Myocyte (in vitro differentiated cells): ENCODE results near the gene FAM98A. TPM values are rescaled to one million over a fixed set of nuclear protein-coding genes. Genes with fewer than 3 reads are reported as not detected.

Experiments
- DNase-seq: peaks from one replicate; pipeline ENCODE4 v3.0.0-alpha.2; 2012; ENCODE audit warnings: low read depth
- polyA plus RNA-seq: library from polyadenylated mRNA; unstranded; fragments of >200 nt; gene quantifications from one replicate; pipeline ENCODE4 v1.2.1, GENCODE V29; 2012; ENCODE audit warnings: missing spikeins
- total RNA-seq: library from RNA; depleted of rRNA; stranded (reverse); fragments of >200 nt; gene quantifications from 2 replicates; pipeline ENCODE4 v1.2.3, GENCODE V29; 2014

FAM98A gene
- total RNA-seq = 51.2 and 55.8 TPM in 2 replicates
- polyA plus RNA-seq = 131 TPM

DNA sequence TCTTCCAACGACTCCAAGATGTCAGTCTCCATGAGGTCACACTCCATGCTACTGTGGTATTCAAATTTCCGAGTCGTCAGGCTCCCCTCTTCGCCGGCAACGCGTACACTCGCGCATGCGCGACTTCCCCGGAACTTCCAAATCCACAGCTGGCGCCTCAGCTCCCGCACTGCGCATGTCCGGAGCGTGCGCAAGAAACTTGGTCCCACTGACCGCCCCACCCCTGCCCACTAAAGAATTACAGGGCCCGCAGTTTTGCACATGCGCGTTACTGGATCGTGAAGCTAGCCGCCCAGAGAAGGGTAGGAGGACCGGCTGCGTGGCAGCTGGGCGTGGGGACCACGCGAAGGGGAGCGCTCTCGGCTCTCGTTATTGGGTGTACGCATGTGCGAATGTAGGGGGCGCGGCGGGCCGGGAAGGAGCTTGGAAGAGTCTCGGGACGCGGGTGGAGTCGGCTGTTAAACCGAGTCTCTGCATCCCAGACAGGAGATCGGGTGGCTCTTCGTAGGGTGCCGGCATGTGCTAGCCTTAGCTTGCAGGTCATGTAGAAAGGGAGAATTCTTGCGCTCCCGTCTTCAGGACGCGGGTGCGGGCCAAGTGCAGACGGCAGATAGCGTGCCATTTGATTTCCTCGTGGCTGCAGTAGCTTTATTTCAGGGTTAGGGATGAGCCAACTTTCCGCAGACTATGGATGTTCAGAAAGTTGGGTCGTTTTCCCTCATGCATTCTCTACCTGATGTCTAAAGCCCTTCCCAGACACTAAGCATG lies at the start of gene FAM98A:
TSS of gene FAM98A (minus strand) at position 125 of the 768 bp plus-strand sequence. CDS start at position 47, 78 bp downstream.
- peak; percentile 100 for DNase-seq

DNA sequence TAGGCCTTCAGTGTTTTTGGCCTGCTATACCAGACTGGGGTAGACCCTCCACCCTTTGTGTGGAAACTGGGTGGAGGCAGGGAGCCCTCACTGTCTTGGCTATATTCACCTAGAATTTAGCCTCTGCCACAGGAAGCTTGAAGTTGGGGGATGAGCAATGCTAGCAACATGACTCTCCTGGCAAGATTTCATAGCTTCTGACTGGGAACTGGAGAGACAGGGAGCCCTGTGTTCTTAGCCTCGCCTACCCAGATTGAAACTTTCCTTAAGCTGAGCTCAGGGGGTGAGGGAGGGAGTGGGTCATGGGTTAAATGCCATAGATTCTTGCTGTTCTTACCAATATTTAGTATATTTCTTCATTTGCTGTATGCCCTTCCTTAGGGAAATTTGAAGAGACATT lies 46.8 kb upstream of the FAM98A start:
- no peak for DNase-seq

DNA sequence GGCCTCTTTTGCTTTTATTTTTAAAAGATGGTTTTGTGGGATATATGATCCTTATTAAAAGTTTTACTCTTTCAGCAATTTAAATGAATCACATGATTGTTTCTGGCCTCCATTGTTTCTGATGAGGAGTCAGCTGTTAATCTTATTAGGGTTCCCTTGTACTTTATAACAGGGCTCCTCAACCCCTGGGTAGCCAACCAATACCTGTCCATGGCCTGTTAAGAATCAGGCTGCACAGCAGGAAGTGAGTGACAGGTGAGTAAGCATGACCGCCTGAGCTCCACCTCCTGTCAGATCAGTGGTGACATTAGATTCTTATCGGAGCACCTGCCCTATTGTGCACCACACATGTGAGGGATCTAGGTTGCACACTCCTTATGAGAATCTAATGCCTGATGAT lies 45.1 kb upstream of the FAM98A start:
- no peak for DNase-seq

DNA sequence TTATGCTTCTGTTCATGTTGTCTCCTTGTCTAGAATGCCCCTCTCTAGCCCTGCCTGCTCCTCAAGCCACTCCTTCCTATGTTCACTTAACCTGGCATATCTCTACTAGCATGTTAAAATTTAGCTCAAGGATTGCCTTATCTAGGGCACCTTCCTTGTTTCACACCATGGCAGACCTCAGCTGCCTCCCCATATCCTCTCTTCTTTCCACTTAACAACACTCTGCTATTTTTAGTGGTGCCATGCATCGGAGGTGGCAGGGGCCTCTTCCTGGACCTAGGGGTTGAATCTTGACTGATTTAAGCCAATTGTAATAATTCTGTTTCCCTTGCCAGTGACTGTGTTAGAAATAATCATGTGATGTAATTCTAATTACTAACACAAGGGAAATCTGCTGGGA lies 36.9 kb upstream of the FAM98A start:
- DNase-seq = no peak

DNA sequence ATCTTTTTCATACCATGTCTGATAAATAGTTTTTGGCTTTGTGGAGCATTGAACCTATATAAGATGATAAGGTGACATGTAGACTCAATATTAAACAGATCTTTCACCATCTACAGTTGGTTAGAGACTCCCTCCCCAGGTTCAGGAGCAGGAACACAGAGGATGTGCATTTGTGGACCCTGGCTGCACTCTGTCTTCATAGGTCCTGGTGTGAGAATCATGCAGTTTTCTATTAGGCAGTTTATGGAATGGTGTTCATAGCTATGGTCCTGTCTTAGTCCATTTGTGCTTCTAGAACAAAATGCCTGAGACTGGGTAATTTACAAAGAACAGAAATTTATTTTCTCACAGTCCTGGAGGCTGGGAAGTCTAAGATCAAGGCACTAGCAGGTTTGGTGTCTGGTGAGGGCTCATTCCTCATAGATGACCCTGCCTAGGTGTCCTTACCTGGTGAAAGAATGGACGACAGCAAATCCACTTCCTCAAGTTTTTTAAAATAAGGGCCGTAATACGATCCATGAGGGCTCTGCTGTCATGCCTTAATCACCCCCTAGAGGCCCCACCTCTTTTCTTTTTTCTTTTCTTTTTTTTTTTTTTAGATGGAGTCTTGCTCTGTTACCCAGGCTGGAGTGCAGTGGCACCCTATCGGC lies 35.3 kb upstream of the FAM98A start:
- no peak for DNase-seq

DNA sequence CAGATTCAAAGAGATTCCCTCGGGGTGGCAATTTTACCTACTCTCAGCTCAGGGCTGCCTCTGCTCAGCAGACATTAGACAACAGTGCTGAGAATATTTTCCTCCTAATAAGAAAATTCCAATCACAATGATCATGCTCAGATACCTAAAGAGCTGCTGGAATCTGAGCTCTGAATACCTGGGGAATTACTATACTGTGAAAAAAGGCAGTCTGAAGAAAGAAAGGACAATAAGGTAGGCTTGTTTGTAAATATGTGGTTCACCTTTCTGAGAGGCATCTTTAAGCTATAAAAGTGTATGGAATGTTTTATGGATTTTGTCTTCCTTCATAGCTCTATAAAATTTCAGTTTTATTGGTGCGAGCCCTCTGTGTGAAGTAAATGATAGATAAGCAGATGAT lies 34.2 kb upstream of the FAM98A start:
- no peak for DNase-seq

DNA sequence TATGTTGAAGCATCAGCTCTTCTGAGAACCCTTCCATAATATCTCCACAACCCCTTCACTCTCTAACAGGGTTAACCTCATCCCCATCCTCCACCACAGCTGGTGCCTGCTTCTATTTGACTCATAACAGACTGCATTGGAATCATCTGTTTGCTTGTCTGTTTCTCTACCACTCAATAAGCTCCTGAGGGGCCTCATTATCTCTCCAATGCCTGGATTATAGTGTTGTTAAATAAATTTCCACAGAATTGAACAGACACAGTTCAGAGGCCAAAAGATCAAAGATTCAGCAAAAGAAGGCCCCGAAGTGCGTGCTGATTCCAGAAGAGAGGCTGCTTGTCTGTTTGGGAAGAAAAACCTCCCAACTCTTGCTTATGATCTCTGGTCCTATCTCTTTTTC lies 33.7 kb upstream of the FAM98A start:
- DNase-seq = peak; percentile 2

DNA sequence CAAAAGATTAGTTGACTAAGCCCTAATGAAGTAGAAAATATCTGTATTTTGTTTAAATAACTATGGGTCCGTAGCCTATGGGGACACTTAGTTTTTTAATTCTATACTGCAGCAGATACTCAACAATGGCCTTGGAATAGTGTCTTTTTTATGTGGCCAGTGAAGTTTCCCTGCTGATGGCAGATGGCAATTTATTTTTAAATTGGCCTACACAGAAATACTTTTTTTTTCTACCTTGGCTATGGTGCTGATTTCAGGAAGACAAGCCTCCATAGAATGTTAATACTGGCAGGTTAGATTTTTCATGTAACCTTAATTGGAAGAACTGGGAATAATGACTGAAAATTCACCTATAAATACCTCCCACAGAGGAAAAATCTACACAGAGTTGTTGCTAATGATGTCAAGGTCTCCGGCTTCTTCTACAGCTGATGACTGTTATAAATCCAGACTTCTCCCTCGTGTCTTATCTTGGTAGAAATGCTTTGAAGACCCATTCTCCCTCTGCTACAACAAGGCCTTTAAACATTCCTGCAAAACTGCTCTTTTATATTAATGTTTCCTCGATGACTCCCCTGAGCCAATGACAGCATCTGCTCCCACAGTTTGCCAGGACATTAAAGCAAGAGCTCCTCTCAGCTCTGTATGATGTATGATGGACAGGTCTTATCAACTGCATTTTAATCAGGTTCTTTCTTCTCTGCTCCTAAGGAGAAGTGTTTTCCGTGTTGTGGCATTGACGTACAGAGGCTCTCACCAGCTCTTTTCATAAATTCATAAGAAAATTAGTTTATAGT lies 29.1 kb upstream of the FAM98A start:
- DNase-seq = no peak

DNA sequence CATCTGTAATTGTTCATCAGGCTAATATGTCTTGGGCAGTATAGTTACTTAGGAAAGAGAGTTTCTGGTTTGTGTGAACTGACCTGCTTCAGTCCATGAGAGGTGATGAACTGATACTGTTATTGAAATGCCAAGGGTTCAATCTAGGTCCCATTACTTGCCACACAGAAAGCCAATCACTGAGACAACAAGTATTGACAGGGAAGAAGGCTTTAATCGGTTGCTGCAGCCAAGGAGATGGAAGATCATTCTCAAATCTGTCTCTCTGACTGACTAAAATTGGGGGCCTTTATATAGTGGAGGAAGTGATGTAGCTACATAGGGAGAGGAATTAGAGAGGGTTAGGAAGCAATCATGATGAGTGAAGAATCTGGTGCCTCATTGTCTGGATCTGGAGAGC lies 19.9 kb upstream of the FAM98A start:
- DNase-seq = no peak

DNA sequence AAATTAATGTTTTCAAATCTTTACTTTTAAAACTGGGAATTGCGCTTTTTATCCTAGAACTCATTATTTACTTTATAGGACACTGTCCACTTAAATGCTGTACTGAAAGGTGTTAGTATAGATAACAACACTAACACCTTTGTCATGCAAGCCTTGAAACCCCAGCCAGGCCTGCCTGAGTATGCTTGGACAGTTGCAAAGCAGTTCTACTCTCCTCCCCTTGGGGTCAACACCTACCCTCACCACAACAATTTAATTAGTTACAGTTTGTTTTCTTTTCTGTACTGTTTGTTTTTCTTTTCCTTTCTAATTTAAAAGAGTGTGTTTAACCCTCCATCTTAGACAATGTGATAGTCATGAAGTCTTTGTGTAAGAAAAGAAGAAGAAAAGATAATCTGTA lies 18.9 kb upstream of the FAM98A start:
- DNase-seq = no peak

DNA sequence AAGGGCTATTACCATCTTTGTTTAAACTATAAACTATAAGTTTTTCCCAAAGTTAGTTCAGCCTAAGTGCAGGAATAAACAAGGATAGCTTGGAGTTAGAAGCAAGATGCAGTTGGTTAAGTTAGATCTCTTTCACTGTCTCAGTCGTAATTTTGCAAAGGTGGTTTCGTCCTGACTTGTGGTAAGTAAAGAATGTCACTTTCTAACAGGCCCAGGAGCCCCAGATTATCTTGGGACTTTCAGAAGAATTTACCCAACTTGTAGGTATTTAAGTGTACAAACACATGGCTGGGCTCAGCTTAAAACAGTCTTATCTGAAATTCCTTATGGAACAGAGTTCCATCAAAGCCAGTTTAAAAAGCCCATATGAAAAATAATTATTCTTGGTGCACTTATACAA lies 18.3 kb upstream of the FAM98A start:
- DNase-seq = no peak

DNA sequence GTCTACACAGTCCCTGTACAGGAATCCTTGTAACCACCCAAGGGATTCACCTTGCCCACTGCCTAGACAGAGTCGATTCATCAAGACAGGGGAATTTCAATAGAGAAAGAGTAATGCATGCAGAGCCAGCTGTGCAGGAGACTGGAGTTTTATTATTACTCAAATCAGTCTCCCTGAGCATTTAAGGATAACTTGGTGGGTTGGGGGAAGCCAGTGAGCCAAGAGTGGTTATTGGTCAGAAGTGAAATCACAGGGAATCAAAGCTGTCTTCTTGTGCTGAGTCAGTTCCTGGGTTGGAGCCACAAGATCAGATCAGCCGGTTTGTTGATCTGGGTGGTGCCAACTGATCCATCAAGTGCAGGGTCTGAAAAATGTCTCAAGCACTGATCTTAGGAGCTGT lies 17.8 kb upstream of the FAM98A start:
- DNase-seq = no peak

DNA sequence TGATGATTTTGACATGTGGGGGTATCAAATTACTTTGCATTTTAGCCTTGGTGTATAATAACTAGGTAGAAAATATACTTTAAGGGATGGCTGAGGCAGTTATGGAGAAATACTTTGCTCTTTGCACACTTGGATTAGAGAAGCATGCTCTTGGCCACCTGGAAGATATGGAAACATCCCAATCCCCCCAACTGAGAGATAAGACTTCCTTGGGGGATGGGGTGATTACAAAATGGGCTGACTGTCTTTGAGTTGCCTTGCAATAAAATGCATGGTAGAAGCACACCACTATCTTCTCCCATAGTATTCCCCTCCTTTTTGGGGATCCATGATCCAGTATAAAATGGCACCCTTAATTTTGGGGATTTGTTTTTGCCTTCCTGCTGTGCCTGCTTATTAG lies 15.1 kb upstream of the FAM98A start:
- DNase-seq = no peak

DNA sequence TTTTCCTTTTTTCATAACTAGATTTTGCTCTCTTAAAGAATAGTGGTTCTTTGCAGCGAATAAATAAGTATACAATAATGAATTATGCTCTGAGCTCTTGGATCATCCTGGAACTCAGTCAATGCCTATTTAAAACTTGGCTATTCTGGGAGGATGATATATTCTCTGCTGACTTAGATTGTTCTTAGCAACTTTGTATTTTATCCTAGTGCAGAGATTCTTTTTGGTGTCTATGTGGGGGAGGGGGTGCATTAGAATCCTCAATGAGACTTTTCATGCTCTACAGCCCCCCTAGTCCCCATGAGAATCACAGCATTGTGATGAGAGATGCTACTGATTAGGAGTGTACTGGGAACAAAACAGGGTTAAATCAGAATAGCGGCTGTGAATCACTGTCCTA lies 8.8 kb upstream of the FAM98A start:
- DNase-seq = peak; percentile 26

DNA sequence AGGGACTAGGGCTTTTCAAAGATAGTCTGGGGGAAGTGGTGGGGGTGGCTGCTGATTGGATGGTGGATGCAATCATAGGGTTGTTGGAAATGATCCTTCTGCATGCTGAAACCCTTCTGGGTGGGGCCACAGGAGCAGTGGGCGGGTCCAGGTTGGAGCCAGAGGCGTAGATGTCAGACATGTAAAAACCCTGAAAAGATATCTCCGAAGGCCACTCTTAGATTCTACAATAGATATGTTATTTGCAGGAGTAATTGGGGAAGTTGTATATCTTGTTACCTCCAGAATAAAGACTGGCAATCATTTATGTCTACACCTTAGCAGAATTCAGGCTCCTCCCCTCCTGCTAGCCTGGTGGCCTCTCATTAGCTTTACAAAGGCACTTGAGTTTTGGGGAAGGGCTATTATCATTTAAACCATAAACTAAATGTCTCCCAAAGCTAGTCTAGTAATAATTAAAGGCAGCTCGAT lies 8.2 kb upstream of the FAM98A start:
- no peak for DNase-seq

DNA sequence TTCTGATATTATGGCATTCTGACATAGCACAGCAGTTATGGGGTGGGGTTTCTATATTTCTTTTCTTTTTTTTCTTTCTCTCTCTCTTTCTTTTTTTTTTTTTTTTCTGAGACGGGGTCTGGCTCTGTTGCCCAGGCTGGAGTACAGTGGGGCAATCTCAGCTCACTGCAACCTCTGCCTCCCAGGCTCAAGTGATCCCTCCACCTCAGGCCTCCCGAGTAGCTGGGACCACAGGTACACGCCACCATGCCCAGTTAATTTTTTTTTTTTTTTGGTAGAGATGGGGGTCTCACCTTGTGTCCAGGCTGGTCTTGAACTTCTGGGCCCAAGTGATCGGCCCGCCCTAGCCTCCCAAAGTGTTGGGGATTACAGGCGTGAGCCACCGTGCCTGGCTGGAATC lies 7.5 kb upstream of the FAM98A start:
- DNase-seq = no peak

DNA sequence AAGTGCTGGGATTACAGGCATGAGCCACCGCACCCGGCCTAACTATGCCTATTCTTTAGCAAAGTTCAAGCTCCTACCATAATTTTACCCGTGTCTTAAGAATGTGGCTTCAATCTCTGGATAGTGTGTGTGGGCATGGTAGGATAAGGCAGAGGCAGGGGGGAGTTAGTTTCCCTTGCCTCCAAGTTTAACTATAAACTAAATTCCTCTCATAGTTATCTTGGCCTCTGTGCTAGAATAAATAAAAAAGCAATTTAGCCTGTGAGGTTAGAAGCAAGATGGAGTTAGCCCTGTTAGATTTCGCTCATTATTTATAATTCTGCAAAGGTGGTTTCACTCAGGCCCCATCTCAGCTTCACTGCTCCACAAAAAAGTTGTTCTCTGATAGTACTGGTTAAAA lies 7.0 kb upstream of the FAM98A start:
- no peak for DNase-seq

DNA sequence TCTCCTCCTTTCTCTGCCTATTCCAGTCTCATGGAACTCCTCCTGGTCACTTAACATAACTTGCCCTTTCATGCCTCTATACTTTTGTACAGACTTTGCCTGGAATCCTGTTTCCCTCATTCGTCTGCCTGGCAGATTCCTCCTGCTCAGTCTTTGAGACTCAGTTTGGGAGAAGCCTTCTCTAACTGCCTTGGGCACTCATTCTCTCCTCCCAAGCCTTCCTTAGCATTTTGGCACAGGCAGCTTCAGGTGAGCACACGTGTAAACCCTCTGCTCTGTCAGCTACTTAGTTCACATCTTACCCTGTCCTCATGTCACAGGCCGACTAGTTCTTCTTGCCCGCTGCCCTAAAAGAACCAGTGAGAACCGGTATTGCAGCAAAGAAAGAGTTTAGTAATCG lies 6.0 kb upstream of the FAM98A start:
- DNase-seq = no peak

DNA sequence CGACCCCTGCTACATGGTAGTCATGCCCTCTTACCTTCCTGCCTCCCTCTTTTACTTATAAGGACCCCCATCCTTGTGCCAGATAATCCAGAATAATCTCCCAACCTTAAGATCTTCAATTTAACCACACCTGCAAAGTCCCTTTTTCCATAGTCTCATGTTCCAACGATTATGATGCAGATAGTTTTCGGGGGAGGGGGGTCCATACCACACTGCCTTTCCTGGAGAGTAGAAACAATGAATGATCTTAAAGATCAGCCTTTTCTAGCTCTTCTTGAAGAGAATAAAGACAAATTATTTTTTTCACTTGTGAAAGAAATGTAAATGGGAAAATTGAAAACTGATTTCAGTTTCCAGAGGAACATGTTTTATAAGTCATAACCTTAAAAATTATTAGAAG lies 4.3 kb upstream of the FAM98A start:
- DNase-seq = no peak

DNA sequence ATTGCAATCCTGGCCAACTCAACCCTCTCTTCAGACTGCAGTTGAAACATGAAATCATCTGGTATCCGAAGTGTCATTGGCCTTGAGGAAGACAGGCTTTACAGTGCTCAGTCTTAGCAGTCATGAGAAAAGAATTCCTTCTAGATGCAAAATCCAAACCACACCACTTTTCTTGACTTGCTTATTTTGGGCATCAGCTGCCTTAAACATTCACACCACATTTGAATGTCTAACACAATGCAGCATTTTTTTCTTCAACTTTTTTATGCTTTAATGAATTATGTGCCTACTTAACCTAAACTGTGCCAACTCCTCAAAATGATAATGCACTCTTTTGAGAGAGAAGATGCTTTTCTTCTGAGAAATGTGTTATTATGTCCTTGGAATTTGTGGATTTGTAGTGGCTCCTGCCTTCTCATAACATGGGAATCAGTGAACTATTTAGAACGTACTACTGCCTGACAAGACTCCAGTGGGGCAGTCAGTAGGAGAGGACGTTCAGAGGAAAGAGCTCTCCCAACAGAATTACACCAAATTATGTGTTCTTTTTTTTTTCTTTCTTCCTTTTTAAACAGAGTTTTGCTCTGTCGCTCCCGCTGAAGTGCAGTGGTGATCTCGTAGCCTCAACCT lies 3.2 kb upstream of the FAM98A start:
- no peak for DNase-seq

DNA sequence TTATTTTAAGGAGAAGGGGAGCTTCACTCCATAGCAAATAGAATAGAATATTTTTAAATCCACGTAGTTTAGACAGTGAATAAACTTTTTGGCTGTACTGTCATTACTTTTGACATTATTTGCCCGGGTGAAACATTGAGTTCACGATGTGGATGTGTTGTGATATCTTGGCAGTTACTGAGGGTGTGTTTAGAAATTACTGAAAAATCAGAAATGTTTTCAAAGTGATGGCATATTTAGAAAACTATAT lies 769 bp upstream of the FAM98A start:
- no peak for DNase-seq

DNA sequence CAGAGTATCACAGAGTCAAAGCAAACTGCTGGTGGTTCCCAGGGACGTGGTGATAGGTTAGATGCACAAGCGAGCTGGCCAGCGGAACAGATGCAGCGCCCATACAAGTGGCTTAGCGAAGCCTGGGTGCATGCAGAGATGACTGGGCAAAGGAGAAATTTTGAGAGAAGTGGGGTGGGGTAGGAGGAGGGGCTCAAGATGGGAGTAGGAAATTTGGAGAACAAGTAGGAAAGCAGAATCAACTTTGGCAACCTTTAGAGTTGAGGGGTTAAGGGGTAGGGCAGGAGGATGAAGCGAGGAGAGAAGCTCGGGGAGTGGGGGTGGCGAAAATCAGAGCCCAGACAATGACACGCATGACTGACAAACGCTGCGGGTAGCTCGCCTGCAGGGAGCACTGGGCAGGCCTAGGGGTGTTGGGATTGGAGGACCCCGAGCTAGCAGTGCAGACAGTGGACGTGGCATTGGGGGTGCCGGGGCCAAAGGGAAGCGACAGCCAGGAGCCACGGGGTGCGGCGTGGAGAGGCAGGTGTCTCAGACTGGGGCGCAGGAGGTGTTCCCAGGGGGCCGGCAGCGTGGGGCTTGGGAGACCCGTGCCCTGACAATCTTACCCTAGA lies 431 bp downstream of the FAM98A start:
- peak; percentile 69 for DNase-seq
